ENCODE data around the gene COL23A1.
A peak's percentile ranks its signal among the peaks of the same experiment; 100 is the strongest.

COL23A1 gene

DNA sequence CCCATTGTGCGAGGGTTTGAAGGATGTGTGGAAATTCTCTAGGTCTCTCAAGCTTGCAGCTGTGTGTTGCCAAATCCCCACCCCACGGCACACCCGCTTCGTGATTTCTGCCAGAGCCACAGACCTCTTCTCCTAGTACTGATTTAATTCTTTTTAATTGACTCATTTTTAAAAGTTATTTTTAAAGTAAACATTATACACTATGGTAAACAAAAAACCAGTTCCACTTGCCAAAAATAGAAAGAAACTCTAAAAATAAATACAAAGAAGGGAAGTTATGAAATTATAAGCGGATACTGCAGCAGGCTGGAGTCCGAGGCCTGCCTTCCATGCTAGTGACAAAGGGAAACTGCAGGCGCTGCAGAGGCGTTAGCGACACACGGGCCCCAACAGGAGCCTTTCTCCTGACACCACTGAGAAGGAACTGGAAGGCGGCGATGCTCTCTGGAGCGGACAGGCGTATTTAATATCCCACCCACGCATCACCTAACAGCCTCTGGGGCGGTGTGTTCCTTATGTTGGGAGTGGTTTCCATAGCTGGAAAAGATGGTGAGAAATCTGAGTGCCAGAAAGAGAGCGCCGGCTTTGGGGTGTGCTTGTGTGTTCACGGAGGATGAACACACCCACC, 122.5 kb downstream of the COL23A1 start:
- peaks cover 3% of the 10 kb centered on the region; the same call in 1 of the 2 replicates for H3K4me1 ChIP-seq (ENCODE audit: insufficient read depth, low read length)
- H3K9ac ChIP-seq (ENCODE audit: low read depth, low read length), result no peak overlapping the region
- H3K4me3 ChIP-seq (ENCODE audit: low read length), result no peak overlapping the region

DNA sequence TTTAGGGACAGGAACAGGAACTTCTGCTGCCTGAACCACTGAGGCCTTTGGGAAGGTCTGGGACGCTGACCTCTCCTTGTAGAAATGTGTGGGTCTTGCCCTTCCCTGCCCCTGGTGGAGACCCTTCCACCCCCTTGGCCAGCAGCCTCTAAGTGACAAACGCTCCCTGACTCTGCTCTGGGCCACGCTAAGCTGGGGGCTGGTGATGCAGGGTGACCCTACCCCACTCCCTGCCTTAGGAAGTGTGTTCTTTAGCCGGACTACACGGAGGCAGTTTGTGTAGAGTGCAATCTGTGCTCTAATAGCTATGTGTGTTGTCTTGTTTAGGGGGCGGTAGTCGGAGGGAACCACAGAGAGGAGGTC, 123.0 kb downstream of the COL23A1 start:
- Histone ChIP-seq H3K27ac (ENCODE audit: low read length) (no peak overlapping the region), H3K4me3 (ENCODE audit: low read length) (no peak overlapping the region), H3K36me3 (ENCODE audit: insufficient read depth, low read depth, low read length) (no peaks in the 10 kb centered on the region), H3K27me3 (ENCODE audit: insufficient read depth, low read length) (no peaks in the 10 kb centered on the region), H3K9me3 (ENCODE audit: insufficient read depth, low read depth, low read length) (no peaks in the 10 kb centered on the region), H3K4me1 (ENCODE audit: insufficient read depth, low read length) (peaks cover 8% of the 10 kb centered on the region; the same call in 1 of the 2 replicates), H3K9ac (ENCODE audit: low read depth, low read length) (no peak overlapping the region)

More for the DNA sequence above, 122.5 kb downstream of the COL23A1 start:
- H3K27ac ChIP-seq (ENCODE audit: low read length), result no peak overlapping the region
- no peaks in the 10 kb centered on the region for H3K36me3 ChIP-seq (ENCODE audit: insufficient read depth, low read depth, low read length)
- H3K27me3 ChIP-seq (ENCODE audit: insufficient read depth, low read length), result no peaks in the 10 kb centered on the region
- H3K9me3 ChIP-seq (ENCODE audit: insufficient read depth, low read depth, low read length), result no peaks in the 10 kb centered on the region

DNA sequence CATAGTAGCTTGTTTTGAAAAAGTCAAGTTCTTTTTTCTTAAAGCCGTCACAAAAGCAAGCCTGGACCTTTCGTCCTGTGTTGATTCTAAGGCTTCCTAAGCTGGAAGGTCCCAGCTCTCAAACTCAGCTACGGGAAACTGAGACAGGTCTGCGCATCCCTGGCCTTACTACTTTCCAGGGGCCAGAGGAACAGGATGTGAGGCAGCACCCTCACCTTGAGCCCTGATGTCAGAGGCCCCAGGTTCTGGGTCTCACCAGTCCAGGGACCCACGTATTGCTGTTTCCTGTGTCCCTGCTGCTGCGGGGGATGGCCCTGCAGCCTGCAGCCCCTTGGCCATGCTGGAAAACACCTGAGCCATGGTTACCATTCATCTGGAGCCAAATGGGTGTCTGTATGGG, 123.9 kb downstream of the COL23A1 start:
- no peaks in the 10 kb centered on the region for H3K36me3 ChIP-seq (ENCODE audit: insufficient read depth, low read depth, low read length)
- no peak overlapping the region for H3K4me3 ChIP-seq (ENCODE audit: low read length)
- peaks cover 17% of the 10 kb centered on the region for H3K4me1 ChIP-seq (ENCODE audit: insufficient read depth, low read length)
- H3K9me3 ChIP-seq (ENCODE audit: insufficient read depth, low read depth, low read length), result no peaks in the 10 kb centered on the region
- H3K9ac ChIP-seq (ENCODE audit: low read depth, low read length), result no peak overlapping the region
- H3K27ac ChIP-seq (ENCODE audit: low read length), result no peak overlapping the region
- H3K27me3 ChIP-seq (ENCODE audit: insufficient read depth, low read length), result no peaks in the 10 kb centered on the region

DNA sequence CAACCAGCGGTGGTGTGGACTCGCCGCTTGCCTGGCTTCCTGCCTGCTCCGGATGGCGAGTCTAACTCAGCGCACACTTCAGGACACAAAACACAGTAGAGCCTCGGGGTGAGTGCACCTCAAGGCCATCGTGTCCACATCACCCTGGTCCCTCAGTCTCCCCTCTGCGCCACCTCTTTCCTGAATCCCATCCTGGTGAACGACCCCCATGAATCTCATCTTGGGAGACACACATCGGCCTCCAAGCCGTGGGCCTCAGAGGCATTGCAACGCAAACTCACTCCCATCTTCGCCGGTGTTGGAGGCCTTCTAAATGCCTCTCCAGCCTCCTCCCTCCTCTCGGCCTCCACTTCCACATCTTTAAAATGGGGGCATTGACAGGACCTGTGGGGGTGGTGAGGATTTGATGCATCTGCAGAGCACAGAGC, 124.3 kb downstream of the COL23A1 start:
- Histone ChIP-seq H3K36me3 (ENCODE audit: insufficient read depth, low read depth, low read length) (no peaks in the 10 kb centered on the region), H3K4me3 (ENCODE audit: low read length) (no peak overlapping the region), H3K9ac (ENCODE audit: low read depth, low read length) (no peak overlapping the region), H3K4me1 (ENCODE audit: insufficient read depth, low read length) (peaks cover 18% of the 10 kb centered on the region), H3K27ac (ENCODE audit: low read length) (no peak overlapping the region), H3K27me3 (ENCODE audit: insufficient read depth, low read length) (no peaks in the 10 kb centered on the region), H3K9me3 (ENCODE audit: insufficient read depth, low read depth, low read length) (no peaks in the 10 kb centered on the region)

DNA sequence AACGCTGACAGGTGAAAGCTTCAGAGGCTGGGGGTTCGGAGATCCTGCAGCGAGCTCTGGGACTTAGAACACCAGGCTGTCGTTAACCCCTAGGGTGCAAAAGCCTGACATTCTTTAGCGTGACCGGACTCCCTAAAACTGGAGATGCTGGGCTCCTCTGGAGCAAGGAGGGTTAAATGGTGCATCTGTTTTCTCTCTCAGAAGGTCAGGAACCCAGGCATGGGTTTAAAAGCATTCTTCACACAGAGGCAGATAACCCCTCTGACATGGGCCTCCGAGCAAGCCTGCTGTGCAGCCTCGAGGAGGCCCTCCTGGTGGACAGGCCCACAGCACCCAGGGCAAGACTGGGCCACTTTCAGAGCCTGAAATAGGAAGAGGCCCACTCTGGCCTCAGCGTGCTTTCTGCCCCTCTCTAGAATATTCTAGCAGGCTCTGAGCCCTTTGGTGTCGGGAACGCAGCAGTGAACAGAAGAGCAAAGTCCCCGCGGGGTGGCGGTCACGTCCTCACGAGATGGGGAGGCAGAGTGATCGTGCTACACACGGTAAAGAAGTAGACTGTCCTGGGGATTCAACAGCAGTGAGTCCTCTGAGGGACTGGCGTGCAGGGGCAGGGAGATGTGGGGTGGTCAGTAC, 124.8 kb downstream of the COL23A1 start:
- Histone ChIP-seq H3K4me1 (ENCODE audit: insufficient read depth, low read length) (peaks cover 18% of the 10 kb centered on the region), H3K27me3 (ENCODE audit: insufficient read depth, low read length) (no peaks in the 10 kb centered on the region), H3K36me3 (ENCODE audit: insufficient read depth, low read depth, low read length) (no peaks in the 10 kb centered on the region), H3K4me3 (ENCODE audit: low read length) (no peak overlapping the region), H3K9me3 (ENCODE audit: insufficient read depth, low read depth, low read length) (no peaks in the 10 kb centered on the region), H3K27ac (ENCODE audit: low read length) (no peak overlapping the region), H3K9ac (ENCODE audit: low read depth, low read length) (no peak overlapping the region)

DNA sequence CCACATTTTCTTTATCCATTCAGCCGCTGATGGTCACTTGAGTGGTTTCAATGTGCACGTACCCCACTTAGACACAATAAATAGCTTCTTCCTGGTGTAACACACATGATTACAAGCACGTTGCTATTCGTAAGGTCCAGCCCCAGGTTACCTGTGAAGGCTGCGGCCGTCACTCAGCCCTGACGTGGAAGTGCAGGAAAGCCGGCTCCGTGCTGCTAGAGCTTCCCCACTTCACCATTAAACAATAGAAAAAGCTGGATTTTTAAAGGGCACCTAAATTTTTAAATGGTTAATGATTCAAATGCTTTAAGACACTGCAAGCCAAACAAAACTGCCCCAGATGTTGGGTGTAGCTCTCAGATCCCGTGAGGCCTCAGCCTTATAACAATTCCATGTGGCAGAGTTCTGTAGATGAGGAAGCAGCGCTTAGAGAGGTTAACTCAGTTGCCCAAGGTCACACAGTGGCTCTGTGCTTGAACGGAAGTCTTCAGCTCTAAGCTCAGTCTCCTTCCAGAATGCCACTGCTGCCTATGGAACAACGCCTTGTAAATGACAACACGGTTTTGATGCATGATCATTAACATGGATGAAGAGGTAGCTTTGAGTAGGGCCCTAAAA, 125.7 kb downstream of the COL23A1 start:
- no peak overlapping the region for H3K4me3 ChIP-seq (ENCODE audit: low read length)
- H3K9me3 ChIP-seq (ENCODE audit: insufficient read depth, low read depth, low read length), result no peaks in the 10 kb centered on the region
- no peak overlapping the region for H3K27ac ChIP-seq (ENCODE audit: low read length)
- H3K4me1 ChIP-seq (ENCODE audit: insufficient read depth, low read length), result peaks cover 18% of the 10 kb centered on the region
- H3K9ac ChIP-seq (ENCODE audit: low read depth, low read length), result no peak overlapping the region
- H3K36me3 ChIP-seq (ENCODE audit: insufficient read depth, low read depth, low read length), result no peaks in the 10 kb centered on the region
- no peaks in the 10 kb centered on the region for H3K27me3 ChIP-seq (ENCODE audit: insufficient read depth, low read length)

DNA sequence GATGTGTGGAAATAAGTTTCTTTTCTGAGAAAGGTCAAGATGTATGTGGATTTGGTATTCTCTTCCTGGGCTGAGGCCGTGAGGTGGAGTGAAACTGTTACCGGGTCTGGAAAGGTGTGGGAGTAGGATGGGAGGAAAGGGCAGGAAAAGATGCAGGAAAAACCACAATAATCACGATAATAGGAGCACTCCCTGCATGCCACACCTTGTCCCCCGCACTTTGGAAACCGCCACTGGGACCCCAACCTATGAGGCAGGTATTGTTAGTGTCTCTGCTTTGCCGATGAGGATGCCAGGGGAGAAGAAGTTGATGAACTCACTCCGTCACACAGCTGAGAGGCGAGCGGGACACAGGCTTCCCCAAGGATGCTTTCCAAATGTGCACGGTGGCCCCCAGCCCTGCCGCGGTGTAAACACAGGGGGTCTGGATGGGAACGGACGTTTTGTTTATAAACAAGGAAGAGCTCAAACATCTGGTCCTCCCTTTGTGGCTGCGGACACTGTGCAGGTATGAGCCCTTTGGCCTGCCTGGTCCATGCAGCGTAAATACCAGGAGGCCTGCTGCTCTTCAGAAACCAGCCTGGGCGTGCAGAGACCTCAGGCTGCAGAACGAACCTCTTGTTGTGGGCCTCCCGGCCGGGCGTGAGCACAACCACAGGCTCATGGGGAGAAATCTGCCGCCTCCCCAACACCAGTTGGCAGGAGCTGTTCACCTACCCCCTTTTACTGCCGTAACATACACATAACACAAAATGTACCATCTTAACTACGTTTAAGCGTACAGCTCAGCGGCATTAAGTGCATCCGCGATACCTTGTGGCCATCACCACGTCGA, 126.7 kb downstream of the COL23A1 start:
- no peak overlapping the region for H3K4me3 ChIP-seq (ENCODE audit: low read length)
- no peaks in the 10 kb centered on the region for H3K27me3 ChIP-seq (ENCODE audit: insufficient read depth, low read length)
- no peak overlapping the region for H3K27ac ChIP-seq (ENCODE audit: low read length)
- no peaks in the 10 kb centered on the region for H3K9me3 ChIP-seq (ENCODE audit: insufficient read depth, low read depth, low read length)
- peaks cover 18% of the 10 kb centered on the region for H3K4me1 ChIP-seq (ENCODE audit: insufficient read depth, low read length)
- H3K9ac ChIP-seq (ENCODE audit: low read depth, low read length), result no peak overlapping the region
- H3K36me3 ChIP-seq (ENCODE audit: insufficient read depth, low read depth, low read length), result no peaks in the 10 kb centered on the region

DNA sequence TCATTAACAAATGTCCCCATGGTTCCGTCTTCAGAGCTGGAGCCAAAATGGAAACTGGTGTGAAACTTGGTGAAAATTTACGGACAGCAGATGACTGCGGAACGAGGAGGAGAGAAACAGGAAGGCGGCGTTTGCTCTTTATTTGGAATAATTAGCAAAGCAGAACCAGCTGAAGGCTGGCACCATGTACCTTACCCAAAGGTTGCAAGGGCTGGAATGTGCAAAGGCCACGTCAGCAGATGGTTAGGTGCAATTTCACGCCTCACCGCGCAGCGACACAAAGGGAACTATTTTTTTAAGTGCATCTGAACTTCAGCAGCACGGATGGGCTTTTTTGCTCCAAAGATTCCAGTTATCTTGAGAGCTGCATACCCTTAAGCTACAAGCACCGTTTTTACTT, 127.4 kb downstream of the COL23A1 start:
- Histone ChIP-seq H3K27ac (ENCODE audit: low read length) (no peak overlapping the region), H3K27me3 (ENCODE audit: insufficient read depth, low read length) (no peaks in the 10 kb centered on the region), H3K9ac (ENCODE audit: low read depth, low read length) (no peak overlapping the region), H3K4me3 (ENCODE audit: low read length) (no peak overlapping the region), H3K4me1 (ENCODE audit: insufficient read depth, low read length) (peaks cover 18% of the 10 kb centered on the region), H3K9me3 (ENCODE audit: insufficient read depth, low read depth, low read length) (no peaks in the 10 kb centered on the region), H3K36me3 (ENCODE audit: insufficient read depth, low read depth, low read length) (no peaks in the 10 kb centered on the region)

DNA sequence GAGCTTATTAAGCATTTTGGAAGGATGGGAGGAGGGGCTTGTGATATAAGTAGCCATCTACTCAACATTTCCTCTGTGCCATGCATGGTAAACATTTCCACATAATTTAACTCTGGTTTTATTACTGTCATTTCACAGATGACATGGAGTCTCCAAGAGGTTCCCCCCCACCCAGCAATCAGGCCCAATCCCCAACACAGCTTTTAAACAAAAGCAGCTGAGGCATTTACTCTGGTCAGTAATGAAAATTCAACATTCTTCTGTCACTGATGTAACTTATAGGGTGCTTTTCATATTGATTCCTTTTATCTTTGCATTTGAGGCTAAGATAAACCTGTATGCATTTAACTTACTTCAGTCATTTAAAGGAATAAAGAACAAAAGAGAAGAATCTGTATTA, 128.1 kb downstream of the COL23A1 start:
- no peak overlapping the region for H3K27ac ChIP-seq (ENCODE audit: low read length)
- peak overlapping the region; percentile 16; the same call in 1 of the 2 replicates for H3K9ac ChIP-seq (ENCODE audit: low read depth, low read length)
- H3K4me1 ChIP-seq (ENCODE audit: insufficient read depth, low read length), result peaks cover 18% of the 10 kb centered on the region
- no peaks in the 10 kb centered on the region for H3K27me3 ChIP-seq (ENCODE audit: insufficient read depth, low read length)
- no peaks in the 10 kb centered on the region for H3K9me3 ChIP-seq (ENCODE audit: insufficient read depth, low read depth, low read length)
- H3K36me3 ChIP-seq (ENCODE audit: insufficient read depth, low read depth, low read length), result no peaks in the 10 kb centered on the region
- no peak overlapping the region for H3K4me3 ChIP-seq (ENCODE audit: low read length)

DNA sequence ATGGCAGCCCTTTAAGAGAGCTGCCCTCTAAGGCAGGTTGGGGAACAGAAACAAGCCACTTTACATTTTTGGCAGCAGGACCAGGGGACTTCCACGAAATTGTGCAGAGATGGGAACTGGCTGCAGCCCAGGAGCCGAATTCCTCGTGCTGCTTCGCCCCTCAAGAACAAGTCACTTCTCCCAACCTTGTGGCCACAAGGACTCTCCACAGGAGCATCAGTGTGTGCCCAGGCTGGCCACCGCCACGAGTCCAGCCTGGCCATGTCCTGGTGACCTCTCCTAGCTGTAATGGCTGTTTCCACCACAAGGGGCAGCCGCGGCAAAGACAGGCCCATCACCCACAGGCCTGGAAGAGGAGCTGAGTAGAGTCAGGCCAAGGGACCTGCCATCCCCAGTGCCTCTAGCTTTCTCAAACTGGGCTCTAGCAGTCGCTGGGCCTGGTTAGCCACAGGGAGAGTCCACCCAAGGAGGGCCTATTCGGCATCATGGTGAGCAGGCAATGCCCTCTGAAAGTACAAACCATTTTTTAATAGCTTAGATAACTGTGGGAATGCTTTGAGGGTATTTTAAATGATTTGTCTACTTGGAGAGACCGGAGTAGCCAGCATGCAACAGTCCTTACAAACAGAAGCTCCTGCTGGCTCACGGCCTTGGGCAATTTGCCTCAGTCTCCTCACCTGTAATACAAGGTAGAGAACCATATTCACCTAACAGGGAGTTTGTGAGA, 129.0 kb downstream of the COL23A1 start:
- H3K9me3 ChIP-seq (ENCODE audit: insufficient read depth, low read depth, low read length), result no peaks in the 10 kb centered on the region
- no peaks in the 10 kb centered on the region for H3K27me3 ChIP-seq (ENCODE audit: insufficient read depth, low read length)
- peaks cover 18% of the 10 kb centered on the region for H3K4me1 ChIP-seq (ENCODE audit: insufficient read depth, low read length)
- no peak overlapping the region for H3K4me3 ChIP-seq (ENCODE audit: low read length)
- H3K36me3 ChIP-seq (ENCODE audit: insufficient read depth, low read depth, low read length), result no peaks in the 10 kb centered on the region
- no peak overlapping the region for H3K27ac ChIP-seq (ENCODE audit: low read length)
- peak overlapping the region; percentile 16; the same call in 1 of the 2 replicates for H3K9ac ChIP-seq (ENCODE audit: low read depth, low read length)

DNA sequence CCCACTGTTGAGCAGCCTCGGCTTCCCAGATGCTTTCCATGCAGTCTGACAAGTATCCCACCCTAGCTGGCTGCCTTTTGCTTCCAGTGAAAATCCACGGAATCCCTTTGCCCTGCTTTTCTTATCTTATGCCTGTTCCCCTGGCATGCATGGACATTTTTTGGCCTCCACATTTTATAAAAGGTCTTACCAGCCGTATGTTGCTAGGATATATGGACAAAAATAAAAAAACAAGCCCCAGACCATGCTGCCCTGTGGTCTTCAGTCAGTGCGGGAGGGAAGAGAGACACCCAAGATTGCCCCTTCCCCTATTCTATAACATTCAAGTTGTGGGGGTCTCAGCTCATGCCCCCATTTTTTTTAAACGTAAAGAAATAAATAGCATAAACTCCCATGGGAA, 129.6 kb downstream of the COL23A1 start:
- Histone ChIP-seq H3K4me3 (ENCODE audit: low read length) (no peak overlapping the region), H3K27me3 (ENCODE audit: insufficient read depth, low read length) (no peaks in the 10 kb centered on the region), H3K36me3 (ENCODE audit: insufficient read depth, low read depth, low read length) (no peaks in the 10 kb centered on the region), H3K27ac (ENCODE audit: low read length) (no peak overlapping the region), H3K9ac (ENCODE audit: low read depth, low read length) (no peak overlapping the region), H3K9me3 (ENCODE audit: insufficient read depth, low read depth, low read length) (no peaks in the 10 kb centered on the region), H3K4me1 (ENCODE audit: insufficient read depth, low read length) (peaks cover 18% of the 10 kb centered on the region)

Measured in iPS-20b (cell line).